Amygdala (tissue), 56 donors: ENCODE measurements around the gene FAM204A.
A peak's percentile ranks its signal among the peaks of the same experiment; 100 is the strongest.

Experiments used
- DNase-seq, 56 donors: peaks; one replicate each; lab custom pipeline; 2025; lab: John Stamatoyannopoulos, UW

The FAM204A gene

DNA sequence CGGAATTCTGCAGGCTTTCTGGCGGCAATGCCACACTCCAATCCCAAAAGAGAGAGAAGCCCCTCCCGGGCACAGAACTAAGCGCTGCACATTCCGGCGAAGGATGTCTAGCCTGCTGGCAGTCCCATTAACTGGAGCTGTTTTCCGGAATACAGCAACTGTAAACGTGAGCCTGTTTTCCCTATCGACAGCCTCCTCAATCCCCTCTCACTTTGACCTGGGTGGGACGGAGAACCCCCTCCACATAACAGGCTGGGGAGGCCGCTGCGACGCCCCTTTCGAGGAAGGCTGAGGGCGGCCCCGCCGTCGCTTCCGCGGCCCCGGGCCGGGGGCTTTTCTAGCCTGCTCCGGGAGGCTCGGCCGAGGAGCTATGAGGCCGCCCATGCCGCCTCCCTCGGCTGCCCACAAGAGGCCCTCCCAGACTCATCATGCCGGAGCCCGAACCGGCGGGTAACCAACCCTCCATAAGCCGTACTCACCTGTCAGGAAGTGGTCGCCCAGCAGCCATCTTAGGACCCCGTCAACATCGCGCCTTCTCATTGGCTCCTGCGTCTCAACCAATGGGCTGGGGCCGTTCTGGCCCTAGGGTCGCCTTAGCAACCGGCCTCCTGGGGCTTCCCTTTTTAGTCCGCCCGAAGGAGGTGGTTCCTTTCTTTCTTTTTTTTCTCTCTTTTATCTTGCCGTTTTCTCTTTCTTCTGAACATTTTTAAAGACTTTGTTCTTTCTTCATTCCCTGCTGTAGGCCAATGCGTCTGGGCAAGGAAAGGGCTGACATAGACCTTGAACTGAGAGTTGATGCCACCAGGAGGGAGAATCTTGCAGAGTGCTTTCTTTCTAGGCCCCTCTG, at the start of gene FAM204A:
TSS of gene FAM204A (minus strand) at position 534 of the 847 bp plus-strand sequence. CDS start 5,909 bp downstream, outside the sequence.
- DNase-seq, result peak; percentile 34 to 95 (median 83)

DNA sequence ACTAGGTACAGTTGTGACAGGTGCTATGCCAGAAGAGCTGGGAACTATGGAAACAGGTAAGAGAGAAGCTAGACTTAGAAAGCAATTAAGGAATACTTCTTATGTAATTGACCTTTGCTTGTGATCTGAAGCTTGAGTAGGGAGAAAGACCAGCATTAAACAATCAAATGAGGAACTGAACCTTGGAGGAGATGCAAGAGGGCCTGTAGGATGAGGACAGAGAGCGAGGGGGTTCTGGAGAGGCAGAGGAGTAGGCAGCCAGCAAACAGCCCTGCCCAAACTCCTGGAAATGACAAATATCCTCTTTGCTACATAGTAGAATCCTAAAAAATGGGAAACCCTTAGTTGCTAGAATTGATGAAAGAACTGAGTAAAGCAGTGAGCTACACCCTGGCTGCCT, 41.6 kb upstream of the FAM204A start:
- DNase-seq, result no peak

DNA sequence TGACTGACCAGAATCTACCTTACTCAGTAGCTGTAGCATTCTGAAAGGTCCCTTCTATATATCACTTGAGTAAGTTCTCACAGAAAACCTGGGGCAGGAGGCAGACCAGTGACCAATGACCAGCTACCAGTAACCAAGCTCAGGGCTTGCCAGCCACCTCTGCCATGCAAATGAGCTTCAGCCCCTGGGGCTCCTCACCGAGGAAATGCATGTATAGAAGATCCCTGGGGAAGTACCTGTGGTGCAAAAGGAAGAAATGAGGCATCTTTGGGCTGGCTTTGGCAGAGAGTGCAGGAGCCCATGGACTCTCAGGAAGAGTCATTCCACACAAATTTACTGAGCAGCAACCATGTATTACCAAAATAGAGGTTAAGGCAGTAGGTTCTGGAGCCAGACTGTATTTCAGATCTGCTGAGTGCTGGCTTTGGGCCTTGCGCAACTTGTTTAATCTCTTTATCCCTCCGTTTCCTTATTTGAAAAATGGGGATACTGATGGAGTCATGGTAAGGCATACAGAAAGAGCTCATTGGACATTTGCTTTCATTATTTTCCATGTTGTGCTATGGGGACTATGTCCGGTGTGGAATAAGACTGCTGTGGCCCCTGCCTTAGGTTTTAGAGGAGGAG, 41.1 kb upstream of the FAM204A start:
- DNase-seq, result no peak

DNA sequence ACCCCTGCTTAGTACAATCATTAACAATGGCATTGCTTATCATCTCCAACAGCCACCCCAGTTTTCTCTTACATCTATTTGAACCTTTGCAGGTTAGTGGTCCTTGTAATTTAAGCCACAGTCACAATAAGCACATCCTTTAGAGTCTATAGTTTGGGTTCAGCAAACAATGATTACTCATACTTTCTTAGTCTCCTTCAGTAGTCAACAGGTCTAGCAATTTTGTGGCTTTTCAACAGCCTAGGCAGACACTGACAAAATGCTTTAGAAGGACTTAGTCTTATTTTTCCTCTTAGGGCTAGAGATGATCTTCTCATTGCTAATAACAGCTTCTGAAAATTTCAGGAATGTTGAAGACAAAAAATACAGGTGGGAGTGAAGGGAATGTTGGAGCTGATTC, 32.3 kb upstream of the FAM204A start:
- no peak for DNase-seq

DNA sequence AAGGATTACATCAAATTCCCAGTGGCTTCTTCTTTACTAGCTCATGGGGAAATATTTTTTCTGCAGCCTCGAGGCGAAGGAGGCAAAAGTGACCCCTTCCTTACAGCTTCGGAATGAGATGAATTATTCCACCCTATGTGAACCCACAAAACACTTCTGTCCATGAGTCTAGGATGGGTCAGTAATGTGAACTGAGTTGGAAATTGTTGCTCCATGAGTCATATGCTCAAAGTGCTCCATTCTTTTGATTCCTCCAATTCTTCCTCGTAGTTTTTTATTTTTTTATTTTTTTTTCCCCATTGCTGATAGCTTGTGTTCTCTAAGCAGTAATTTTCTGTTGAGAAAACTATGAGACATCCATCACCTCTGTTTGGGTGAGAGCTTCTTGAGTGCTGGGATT, 31.7 kb upstream of the FAM204A start:
- DNase-seq, result no peak

DNA sequence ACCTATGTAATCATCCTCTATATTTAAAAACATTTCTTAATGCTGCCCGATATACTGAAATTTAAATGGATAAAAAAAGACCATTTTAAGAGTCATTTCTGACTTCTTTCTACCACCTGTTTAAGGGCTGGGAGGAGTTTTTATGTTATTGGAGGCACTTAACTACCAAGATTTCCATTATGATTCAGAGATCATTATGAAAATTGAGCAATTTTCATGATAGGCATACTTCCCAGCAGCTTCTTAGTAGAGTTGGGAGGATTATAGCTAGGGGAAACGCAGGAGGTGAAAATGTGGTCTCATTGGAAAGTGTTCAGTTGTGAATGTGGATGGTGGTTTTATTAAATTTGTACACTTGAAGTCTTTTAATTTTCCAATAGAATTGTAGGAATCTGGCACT, 28.4 kb upstream of the FAM204A start:
- no peak for DNase-seq

DNA sequence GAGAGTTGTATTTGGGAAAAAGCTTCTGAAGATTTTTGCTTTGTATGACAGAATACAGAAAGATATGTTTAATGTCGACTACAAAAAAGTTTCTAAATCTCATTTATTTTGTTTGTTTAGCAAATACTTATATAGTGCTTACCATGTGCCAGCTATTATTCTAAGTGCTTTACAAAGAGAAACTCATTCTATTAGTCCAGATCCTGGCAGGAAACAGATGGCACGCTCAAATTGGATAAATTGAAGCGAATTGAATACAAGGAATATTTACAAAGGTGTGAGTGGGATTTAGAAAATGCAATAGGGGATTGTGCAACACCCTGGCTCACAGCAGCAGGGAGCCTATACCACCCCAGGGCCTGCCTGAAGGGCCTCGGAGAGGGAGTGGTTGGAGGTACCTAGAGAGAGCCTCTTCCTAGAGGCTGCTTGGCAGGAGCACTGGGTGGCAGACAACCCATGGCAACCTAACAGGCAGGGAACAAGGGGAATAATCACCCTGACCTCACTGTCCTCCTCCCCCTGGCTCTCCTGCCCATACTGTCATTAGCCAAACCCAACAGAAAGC, 27.6 kb upstream of the FAM204A start:
- no peak for DNase-seq

DNA sequence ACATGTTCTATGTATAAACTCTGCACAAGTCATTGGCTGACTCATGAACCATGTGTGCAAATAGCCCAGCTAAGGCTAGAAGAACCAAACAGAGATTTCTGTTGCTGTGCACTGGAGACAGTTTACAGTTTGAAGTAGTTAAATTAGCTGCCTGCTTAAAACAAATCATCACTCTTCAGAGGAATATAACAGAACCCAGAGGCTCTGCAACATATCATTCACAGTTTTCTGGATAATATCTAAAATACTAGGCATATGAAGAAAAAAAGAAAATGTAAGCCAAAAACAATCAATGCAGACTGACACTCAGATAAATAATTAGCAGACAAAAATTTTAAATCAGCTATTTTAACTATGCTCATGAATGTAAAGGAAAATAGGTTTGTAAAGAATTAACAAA, 23.6 kb upstream of the FAM204A start:
- no peak for DNase-seq

DNA sequence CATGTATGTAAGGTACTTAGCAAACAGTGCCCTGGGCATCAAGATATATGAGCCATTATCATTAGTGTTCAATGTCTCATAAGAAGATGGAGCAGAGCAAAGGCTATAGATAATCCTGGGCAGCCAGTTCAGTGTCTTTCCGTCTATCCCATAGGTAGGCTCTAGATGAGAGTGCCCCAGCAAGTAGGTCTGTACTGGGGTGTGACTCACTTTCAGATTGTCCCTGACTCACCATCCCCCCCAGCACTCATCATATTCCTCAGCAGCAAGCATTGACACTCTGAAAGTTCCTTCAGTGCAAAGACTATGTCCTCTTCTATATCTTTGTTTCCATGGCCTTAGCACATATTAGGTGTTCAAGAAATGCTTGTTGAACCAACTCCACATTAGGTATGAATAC, 20.0 kb upstream of the FAM204A start:
- no peak for DNase-seq

DNA sequence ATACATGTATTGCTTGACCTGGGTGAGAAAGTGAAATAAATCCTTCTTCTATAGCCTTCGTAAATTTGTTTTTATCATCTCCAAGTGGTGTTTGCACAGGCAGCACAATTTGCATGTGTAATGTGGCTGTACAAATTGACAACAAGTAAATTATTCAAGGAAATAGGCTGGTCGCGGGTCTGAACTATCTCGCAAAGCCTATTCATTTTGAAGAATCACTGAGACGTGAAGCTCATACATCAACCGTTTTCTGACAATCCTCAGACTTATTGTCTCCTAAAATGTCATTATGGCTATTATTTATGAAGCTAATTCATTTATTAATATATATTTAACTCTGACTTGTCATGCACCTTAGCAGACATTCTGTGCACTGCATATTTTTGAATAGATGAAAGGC, 16.2 kb upstream of the FAM204A start:
- DNase-seq, result no peak

DNA sequence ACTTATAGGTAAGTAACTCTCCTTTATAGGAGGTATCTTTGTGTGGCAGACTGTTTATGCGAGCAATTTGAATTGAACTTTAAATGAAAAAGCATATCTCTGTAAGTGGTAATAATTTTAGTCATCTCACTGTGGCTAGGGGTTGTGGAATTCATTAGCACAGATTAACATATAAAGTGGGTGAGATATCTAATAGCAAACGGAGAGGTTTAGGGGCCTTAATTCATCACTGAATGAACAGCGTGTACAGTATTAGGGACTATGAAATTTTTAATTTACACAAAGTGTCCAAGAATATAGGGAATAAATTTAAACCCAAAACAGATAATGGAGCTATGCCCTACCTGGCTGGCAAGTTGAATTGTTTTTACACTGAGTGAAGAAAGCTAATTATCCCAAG, 15.7 kb upstream of the FAM204A start:
- DNase-seq, result no peak

DNA sequence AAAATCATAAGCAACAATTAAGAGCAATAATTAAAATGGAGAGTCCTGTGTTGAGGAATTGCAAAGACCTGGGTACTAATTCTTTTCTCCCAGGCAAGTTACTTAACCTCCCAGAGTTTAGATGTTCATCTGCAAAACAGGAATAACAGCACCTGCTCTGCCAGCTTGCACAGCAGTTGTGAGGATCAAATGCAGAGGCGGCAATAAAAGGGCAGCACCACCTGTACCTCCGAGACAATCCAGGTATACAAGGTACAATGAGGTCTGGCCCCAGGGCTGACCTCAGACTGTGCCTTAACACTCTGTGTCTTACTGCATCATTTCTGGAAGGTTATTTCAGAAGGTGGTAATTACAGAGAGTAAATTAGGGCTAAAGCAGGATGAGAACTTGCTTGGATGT, 14.5 kb upstream of the FAM204A start:
- DNase-seq, result no peak

DNA sequence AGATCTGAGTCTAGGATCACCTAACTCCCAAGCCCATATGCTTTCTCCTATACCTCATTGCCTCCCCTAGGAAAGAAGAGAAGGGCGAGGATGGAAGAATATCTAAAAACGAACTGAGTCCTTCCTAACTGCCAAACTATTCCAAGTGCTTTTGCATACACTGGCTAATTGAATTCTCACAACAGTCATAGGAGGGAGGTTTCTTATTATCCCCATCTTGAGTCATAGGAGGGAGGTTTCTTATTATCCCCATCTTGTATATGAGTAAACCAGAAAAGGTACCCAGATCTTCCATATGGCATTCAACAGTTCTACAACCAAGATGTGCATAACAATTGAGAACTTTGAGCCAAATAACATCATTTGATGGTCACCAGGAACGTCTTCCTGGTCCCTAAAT, 13.1 kb upstream of the FAM204A start:
- no peak for DNase-seq

DNA sequence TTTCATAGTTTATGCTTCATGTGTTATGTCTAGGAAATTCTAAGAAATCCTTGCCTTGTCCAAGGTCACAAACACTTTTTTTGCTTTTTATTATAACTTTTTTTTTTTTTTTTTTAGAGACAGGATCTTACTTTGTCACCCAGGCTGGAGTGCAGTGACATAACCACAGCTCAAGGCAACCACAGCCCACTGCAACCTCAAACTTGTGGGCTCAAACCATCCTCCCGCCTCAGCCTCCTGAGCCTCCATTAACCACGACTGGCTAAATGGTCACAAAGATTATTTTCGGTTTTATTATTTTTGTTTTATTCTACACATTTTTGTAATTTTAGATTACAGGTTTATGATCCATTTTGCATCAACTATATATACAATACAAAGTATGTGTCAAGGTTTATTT, 7.1 kb upstream of the FAM204A start:
- DNase-seq, result no peak

DNA sequence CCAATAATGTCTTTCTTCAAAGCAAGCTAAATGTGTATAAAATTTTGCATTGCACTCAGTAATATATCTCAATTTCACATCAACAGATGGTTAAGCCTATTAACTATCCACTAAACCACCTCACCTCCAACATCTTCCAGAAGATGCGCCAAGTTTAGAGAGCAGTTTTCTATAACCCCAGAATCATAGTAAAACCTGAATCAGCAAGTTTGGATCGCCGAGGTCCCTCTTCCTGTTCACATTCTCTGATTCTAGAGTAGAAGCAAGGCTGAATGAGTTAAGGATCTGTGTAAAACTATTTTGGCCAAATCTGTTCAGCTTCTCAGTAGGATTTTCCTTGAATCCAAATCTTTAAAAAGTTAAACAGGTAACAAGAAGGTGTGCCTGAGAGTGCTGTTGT, 1.4 kb upstream of the FAM204A start:
- DNase-seq, result no peak

DNA sequence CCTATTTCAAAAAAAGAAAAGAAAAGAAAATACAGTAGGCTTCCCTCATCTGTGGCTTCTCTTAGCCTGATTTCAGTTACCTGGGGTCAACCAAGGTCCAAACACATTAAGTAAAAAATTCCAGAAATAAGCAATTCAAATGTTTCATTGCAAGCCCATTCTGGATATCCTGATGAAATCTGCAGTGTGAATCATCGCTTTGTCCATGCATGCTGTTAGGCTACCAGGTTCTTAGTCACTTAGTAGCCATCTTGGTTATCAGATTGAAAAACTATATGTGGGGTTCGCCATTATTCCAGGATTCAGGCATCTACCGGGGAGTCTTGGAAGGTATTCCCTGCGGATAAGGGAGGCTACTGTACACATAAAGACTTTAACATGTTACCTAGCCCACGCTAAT, 991 bp upstream of the FAM204A start:
- DNase-seq, result no peak

DNA sequence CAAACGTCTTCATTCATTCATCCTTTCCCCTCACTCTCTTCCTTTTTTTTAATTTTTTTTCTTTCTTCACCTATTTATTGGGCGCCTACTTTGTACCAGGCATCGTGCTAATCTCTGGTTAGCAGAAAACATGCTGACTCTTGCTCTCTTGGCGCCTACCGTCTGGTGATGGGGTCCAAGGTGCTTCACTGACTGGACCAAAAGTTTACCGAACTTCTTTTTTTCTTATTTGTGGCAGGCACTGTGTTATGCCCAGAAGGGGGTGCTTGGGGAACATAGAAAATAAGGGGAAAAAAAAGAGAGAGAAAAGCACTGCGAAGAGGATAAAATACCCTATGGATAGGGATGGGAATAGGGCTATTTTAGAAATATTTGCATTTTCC, 505 bp upstream of the FAM204A start:
- DNase-seq, result no peak

DNA sequence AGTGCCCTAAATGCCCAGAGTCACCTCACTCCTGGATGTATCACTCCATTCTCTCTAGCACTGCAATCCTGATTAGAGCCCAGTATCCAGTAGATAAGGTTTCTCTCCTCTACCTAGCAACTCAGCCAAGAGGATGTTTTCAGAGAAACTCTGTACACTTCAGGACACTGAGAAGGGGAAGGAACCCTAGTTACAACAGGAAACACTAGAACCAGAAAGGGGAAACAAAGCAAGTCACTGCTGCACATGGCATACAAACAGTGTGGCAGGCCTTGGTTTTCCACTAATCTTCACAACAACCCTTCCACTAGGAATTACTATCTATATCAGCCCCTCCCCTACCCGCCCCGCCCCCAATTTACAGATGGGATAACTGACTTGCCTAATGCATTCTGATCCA, 1.6 kb downstream of the FAM204A start:
- no peak for DNase-seq

DNA sequence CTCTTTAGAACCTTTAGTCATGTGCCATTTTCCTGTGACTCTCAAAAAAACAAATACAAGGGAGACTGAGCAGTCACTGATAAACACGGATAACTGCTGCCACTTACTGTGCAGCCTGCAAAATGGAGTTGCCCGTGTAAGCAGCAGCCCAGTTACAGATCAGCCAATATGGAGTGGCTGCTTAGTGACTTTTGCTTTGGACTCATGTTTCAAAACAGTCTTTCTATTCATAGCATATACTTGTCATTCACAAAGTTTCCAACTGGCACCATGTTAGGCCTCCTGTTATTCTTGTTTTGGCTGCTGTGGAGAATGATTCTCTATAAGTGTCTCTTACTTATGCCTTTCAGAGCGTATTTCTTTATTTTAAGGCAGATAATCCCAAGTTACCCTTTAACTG, 3.0 kb downstream of the FAM204A start:
- peak in 1 of 56 donors; percentile 8 for DNase-seq

DNA sequence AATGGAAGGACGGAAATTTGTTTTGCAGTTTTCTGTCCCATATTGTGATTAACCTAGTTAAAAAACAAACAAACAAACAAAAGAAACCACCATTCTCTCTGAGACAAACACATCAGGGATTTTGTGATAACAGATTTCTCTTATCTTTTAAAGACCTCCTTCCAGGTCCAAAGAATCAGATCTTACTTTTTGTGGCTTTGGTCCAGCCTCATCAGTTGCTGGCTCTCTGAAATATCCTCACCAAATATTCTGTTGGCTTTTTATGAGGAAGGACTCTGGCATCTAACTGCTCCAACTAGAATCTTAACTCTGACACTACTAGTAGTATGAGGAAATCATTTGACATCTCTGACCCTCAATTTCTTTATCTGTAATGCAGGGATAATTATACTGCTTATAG, 4.8 kb downstream of the FAM204A start:
- no peak for DNase-seq

DNA sequence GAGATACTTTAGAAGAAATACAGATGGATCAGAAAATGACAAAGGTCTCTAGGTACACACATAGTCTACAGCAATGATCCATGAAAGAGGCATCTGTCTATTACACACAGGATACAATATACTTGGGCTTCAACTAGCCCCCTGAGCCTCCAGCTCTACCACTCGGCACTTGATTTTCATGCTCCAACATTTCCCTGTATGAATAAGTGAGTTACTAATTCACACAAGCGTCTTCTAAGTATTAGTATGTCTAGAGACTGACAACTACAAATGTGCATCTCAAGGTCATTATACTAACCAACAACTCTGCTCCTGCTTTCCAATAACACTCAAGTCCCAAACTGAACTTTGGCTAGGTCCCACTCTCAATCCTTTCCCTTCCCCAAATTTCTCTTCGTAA, 8.3 kb downstream of the FAM204A start:
- no peak for DNase-seq
